ENCODE results near the gene DCLK2.
A peak's percentile ranks its signal among the peaks of the same experiment; 100 is the strongest.

The DCLK2 gene

DNA sequence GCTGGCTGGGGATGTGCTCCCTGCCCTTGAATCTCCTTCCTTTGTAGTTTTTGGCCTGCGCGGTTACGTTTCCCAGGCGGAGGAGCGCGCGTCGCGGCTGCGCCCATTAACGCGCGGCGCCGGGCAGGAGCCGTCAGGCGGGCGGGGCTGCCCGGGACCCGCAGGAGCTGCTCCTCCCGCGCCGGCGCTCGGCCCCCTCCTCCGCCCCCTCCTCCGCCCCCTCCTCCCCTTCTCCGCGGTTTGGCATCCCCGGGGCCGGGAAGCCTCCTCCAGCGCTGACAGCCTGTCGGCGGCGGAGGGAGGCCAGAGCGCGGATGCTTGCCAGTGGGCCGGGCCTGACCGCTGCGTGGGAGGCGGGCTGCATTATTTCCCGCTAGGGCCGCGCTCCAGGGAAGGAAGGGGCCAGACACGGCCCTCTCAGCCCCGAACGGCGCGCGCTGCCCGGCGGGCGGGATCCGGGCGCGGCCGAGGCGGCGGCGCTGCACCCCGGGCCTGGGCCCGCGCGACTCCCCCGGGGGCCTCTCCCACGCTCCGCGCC lies at the start of gene DCLK2:
Gene DCLK2 (plus strand): TSS at position 405 of the 538 bp plus-strand sequence. CDS start 583 bp downstream, outside the sequence.
- Histone ChIP-seq H3K4me2 (ENCODE audit: low read length) (peak within 1 kb of the TSS; percentile 76), H3K9me3 (ENCODE audit: insufficient read depth, low read length) (no peaks in the 10 kb centered on the region), H3K4me1 (ENCODE audit: low read length) (peaks cover 40% of the 10 kb centered on the region), H2AFZ (ENCODE audit: low read depth, low read length) (peak within 1 kb of the TSS; percentile 93), H3K27ac (ENCODE audit: low read length) (peak within 1 kb of the TSS; percentile 30), H3K79me2 (ENCODE audit: low read length) (peaks cover 14% of the 10 kb centered on the region; the same call in 1 of the 2 replicates), H3K27me3 (ENCODE audit: low read depth, low read length) (peaks cover 28% of the 10 kb centered on the region), H4K20me1 (ENCODE audit: insufficient read depth, low read length) (peaks cover 23% of the 10 kb centered on the region), H3K9ac (ENCODE audit: low read length) (peak within 1 kb of the TSS; percentile 76), H3K4me3 (ENCODE audit: low read length) (peak within 1 kb of the TSS; percentile 86), H3K36me3 (replicated peaks; ENCODE audit: low read depth, low read length) (no peaks in the 10 kb centered on the region)
- no peak for TF ChIP-seq EZH2phosphoT487 (IDR thresholded peaks at IDR 0.05; ENCODE audit: low read depth)
- TF ChIP-seq, protein P1, sequence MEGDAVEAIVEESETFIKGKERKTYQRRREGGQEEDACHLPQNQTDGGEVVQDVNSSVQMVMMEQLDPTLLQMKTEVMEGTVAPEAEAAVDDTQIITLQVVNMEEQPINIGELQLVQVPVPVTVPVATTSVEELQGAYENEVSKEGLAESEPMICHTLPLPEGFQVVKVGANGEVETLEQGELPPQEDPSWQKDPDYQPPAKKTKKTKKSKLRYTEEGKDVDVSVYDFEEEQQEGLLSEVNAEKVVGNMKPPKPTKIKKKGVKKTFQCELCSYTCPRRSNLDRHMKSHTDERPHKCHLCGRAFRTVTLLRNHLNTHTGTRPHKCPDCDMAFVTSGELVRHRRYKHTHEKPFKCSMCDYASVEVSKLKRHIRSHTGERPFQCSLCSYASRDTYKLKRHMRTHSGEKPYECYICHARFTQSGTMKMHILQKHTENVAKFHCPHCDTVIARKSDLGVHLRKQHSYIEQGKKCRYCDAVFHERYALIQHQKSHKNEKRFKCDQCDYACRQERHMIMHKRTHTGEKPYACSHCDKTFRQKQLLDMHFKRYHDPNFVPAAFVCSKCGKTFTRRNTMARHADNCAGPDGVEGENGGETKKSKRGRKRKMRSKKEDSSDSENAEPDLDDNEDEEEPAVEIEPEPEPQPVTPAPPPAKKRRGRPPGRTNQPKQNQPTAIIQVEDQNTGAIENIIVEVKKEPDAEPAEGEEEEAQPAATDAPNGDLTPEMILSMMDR (IDR thresholded peaks at IDR 0.05; ENCODE audit: low read depth, low read length) = no peak

DNA sequence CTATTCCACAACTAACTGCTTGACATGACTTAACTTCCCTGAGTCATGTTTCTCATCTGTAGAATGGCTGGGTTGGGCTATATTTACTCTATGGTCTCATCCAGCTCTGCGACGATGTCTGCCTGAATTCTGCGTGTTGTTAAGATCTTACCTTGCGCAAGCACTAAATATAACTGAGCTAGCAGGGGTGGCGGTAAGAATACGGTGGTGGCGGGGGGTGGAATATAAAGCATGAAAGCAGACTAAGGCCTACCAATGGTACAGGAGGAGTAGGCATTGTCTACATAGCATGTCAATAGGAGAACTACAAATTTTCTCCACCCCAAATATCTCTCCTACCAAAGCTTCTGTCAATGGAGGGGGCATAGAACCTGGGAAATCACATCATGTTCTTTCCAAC lies 45.7 kb upstream of the DCLK2 start:
- no peak overlapping the region for H3K4me2 ChIP-seq (ENCODE audit: low read length)
- H3K27me3 ChIP-seq (ENCODE audit: low read depth, low read length) = no peaks in the 10 kb centered on the region
- peaks cover 49% of the 10 kb centered on the region for H3K36me3 ChIP-seq (replicated peaks; ENCODE audit: low read depth, low read length)
- H3K4me1 ChIP-seq (ENCODE audit: low read length) = peaks cover 27% of the 10 kb centered on the region
- H3K79me2 ChIP-seq (ENCODE audit: low read length) = no peaks in the 10 kb centered on the region
- H4K20me1 ChIP-seq (ENCODE audit: insufficient read depth, low read length) = no peaks in the 10 kb centered on the region
- peaks cover 55% of the 10 kb centered on the region for H3K9me3 ChIP-seq (ENCODE audit: insufficient read depth, low read length)
- no peak for TF ChIP-seq EZH2phosphoT487 (IDR thresholded peaks at IDR 0.05; ENCODE audit: low read depth)
- TF ChIP-seq, protein P1 (IDR thresholded peaks at IDR 0.05; ENCODE audit: low read depth, low read length) = no peak
- H3K9ac ChIP-seq (ENCODE audit: low read length) = no peak overlapping the region
- H3K4me3 ChIP-seq (ENCODE audit: low read length) = no peak overlapping the region
- no peak overlapping the region for H3K27ac ChIP-seq (ENCODE audit: low read length)
- no peak overlapping the region for H2AFZ ChIP-seq (ENCODE audit: low read depth, low read length)

DNA sequence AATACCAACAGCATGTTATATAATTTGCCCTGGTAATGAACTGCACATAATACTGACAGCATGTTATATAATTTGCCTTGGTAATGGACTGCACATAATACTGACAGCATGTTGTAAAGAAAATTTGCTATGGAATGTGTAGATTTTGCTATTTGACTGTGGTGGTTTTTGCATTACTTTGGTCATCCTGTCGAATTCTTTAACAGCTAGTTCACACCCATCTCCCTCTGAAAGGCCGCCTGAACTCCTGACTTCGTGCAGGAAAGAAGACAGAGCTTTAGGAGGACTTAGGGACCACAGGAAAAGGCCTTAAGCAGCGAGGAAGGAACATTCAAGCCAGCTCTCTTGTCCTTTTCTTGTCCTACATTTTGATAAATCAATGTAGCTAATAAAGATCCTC lies 45.2 kb upstream of the DCLK2 start:
- H3K27me3 ChIP-seq (ENCODE audit: low read depth, low read length) = no peaks in the 10 kb centered on the region
- H3K36me3 ChIP-seq (replicated peaks; ENCODE audit: low read depth, low read length) = peaks cover 55% of the 10 kb centered on the region
- peaks cover 56% of the 10 kb centered on the region for H3K9me3 ChIP-seq (ENCODE audit: insufficient read depth, low read length)
- no peak for TF ChIP-seq EZH2phosphoT487 (IDR thresholded peaks at IDR 0.05; ENCODE audit: low read depth)
- TF ChIP-seq, protein P1 (IDR thresholded peaks at IDR 0.05; ENCODE audit: low read depth, low read length) = no peak
- no peaks in the 10 kb centered on the region for H3K79me2 ChIP-seq (ENCODE audit: low read length)
- no peak overlapping the region for H3K4me3 ChIP-seq (ENCODE audit: low read length)
- no peaks in the 10 kb centered on the region for H4K20me1 ChIP-seq (ENCODE audit: insufficient read depth, low read length)
- H3K27ac ChIP-seq (ENCODE audit: low read length) = no peak overlapping the region
- no peak overlapping the region for H3K4me2 ChIP-seq (ENCODE audit: low read length)
- no peak overlapping the region for H3K9ac ChIP-seq (ENCODE audit: low read length)
- H2AFZ ChIP-seq (ENCODE audit: low read depth, low read length) = no peak overlapping the region
- H3K4me1 ChIP-seq (ENCODE audit: low read length) = peaks cover 32% of the 10 kb centered on the region

DNA sequence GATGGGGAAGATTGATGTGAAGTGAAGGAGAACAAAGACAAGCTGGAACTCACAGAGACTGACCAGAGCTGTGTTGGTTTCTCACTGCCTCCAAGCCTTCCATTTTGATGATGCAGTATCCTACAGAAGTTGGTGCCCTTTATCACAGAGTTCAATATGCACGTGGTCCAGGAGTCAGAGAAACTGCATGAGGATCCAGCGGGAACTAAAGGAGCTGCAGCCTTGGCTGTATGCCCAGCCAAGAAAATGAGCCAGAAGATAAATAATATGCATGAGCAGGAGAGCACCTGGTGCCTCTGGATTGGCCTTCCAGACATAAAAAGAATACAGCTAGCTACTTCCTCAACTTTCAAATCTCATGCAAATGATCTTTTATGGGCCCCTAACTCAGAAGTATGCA lies 44.3 kb upstream of the DCLK2 start:
- Histone ChIP-seq H3K9ac (ENCODE audit: low read length) (no peak overlapping the region), H3K9me3 (ENCODE audit: insufficient read depth, low read length) (peaks cover 56% of the 10 kb centered on the region), H4K20me1 (ENCODE audit: insufficient read depth, low read length) (no peaks in the 10 kb centered on the region), H2AFZ (ENCODE audit: low read depth, low read length) (no peak overlapping the region), H3K4me1 (ENCODE audit: low read length) (peaks cover 38% of the 10 kb centered on the region), H3K36me3 (replicated peaks; ENCODE audit: low read depth, low read length) (peaks cover 55% of the 10 kb centered on the region), H3K27ac (ENCODE audit: low read length) (no peak overlapping the region; the same call in 1 of the 2 replicates), H3K4me3 (ENCODE audit: low read length) (no peak overlapping the region), H3K27me3 (ENCODE audit: low read depth, low read length) (no peaks in the 10 kb centered on the region), H3K79me2 (ENCODE audit: low read length) (no peaks in the 10 kb centered on the region), H3K4me2 (ENCODE audit: low read length) (no peak overlapping the region)
- no peak for TF ChIP-seq EZH2phosphoT487 (IDR thresholded peaks at IDR 0.05; ENCODE audit: low read depth)

All from OCI-LY3 (cell line).